Stimulated activated CD8-positive, alpha-beta memory T cell treated with anti-CD3 and anti-CD28 coated beads, Interleukin-7, amount 100 ng/mL, for 1 hour (primary cell): ENCODE data around the gene SCARF1.

Experiments used
- DNase-seq, 2 donors: peaks; one replicate each; pipeline ENCODE4 v3.0.0-alpha.2; 2020; ENCODE audit warnings: low read depth in 2 of 2

Gene SCARF1

GRCh38 chr17:1629504-1630310, 15.8 kb downstream of the SCARF1 start:
- DNase-seq = peak; percentile 36 to 55

- DNase-seq = peak; percentile 74 to 78
Observed at GRCh38 chr17:1628856-1629503, 16.6 kb downstream of the SCARF1 start.

GRCh38 chr17:1627982-1628855, 17.3 kb downstream of the SCARF1 start, which contains the start of gene SLC43A2:
Gene SLC43A2, minus strand, starts transcription at chr17:1628834. Its CDS starts 960 bp downstream, at chr17:1627874.
- DNase-seq = peak; percentile 51 to 52

- no peak for DNase-seq
Observed at GRCh38 chr17:1627182-1627981, 18.1 kb downstream of the SCARF1 start.

GRCh38 chr17:1626333-1626732, 19.2 kb downstream of the SCARF1 start:
- no peak for DNase-seq

GRCh38 chr17:1625581-1625980, 20.0 kb downstream of the SCARF1 start:
- DNase-seq = no peak

- no peak for DNase-seq
Observed at GRCh38 chr17:1625053-1625452, 20.5 kb downstream of the SCARF1 start.

- no peak for DNase-seq
Observed at GRCh38 chr17:1624650-1625049, 20.9 kb downstream of the SCARF1 start.

- DNase-seq = no peak
Observed at GRCh38 chr17:1623057-1623630, 22.4 kb downstream of the SCARF1 start.

GRCh38 chr17:1621273-1621954, 24.1 kb downstream of the SCARF1 start:
- no peak for DNase-seq

GRCh38 chr17:1620486-1620885, 25.0 kb downstream of the SCARF1 start:
- no peak for DNase-seq

- DNase-seq = no peak
Observed at GRCh38 chr17:1617620-1618174, 27.8 kb downstream of the SCARF1 start.

- DNase-seq = no peak
Observed at GRCh38 chr17:1616101-1616500, 29.4 kb downstream of the SCARF1 start.

GRCh38 chr17:1612400-1612799, 33.1 kb downstream of the SCARF1 start:
- DNase-seq = no peak

- no peak for DNase-seq
Observed at GRCh38 chr17:1611715-1612114, 33.8 kb downstream of the SCARF1 start.

GRCh38 chr17:1608676-1609075, 36.9 kb downstream of the SCARF1 start:
- no peak for DNase-seq

- DNase-seq = no peak
Observed at GRCh38 chr17:1607971-1608320, 37.6 kb downstream of the SCARF1 start.

GRCh38 chr17:1606352-1606985, 39.1 kb downstream of the SCARF1 start:
- DNase-seq = no peak

GRCh38 chr17:1605681-1606351, 39.7 kb downstream of the SCARF1 start:
- DNase-seq = no peak
